ENCODE data around the gene KRT75.

The KRT75 gene

DNA sequence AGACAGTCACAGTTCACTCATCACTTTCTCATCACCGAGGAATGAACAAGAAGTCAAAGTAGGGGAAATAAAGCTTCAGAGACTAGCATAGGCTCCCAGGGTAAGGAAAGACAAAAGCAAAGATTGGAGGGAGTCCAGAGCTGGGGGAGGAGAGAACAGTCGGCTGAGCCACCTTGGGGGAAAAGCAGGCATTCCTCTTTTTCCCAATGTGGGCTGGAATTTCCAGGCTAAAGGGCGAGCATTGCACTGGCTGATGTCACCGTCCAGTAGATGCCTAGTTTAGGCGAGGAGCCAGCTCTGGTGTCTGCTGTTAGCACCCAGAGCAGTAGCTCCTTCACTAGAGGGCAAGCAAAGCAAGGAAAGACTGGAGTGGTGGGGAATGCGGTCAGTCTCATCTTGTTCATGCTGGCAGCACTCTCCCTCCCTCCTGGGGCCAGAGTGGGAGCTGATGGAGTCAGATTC lies 8.5 kb upstream of the KRT75 start:
- no peaks in the 10 kb centered on the region for H3K9me3 ChIP-seq
- no peak for DNase-seq
- TF ChIP-seq, protein P1, sequence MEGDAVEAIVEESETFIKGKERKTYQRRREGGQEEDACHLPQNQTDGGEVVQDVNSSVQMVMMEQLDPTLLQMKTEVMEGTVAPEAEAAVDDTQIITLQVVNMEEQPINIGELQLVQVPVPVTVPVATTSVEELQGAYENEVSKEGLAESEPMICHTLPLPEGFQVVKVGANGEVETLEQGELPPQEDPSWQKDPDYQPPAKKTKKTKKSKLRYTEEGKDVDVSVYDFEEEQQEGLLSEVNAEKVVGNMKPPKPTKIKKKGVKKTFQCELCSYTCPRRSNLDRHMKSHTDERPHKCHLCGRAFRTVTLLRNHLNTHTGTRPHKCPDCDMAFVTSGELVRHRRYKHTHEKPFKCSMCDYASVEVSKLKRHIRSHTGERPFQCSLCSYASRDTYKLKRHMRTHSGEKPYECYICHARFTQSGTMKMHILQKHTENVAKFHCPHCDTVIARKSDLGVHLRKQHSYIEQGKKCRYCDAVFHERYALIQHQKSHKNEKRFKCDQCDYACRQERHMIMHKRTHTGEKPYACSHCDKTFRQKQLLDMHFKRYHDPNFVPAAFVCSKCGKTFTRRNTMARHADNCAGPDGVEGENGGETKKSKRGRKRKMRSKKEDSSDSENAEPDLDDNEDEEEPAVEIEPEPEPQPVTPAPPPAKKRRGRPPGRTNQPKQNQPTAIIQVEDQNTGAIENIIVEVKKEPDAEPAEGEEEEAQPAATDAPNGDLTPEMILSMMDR (IDR thresholded peaks at IDR 0.05; ENCODE audit: low read depth, low read length) = no peak
- H3K27me3 ChIP-seq = peaks cover 15% of the 10 kb centered on the region
- no peak overlapping the region for H3K4me3 ChIP-seq (ENCODE audit: low read depth, low read length)
- H3K4me1 ChIP-seq = no peaks in the 10 kb centered on the region
- no peaks in the 10 kb centered on the region for H3K36me3 ChIP-seq

DNA sequence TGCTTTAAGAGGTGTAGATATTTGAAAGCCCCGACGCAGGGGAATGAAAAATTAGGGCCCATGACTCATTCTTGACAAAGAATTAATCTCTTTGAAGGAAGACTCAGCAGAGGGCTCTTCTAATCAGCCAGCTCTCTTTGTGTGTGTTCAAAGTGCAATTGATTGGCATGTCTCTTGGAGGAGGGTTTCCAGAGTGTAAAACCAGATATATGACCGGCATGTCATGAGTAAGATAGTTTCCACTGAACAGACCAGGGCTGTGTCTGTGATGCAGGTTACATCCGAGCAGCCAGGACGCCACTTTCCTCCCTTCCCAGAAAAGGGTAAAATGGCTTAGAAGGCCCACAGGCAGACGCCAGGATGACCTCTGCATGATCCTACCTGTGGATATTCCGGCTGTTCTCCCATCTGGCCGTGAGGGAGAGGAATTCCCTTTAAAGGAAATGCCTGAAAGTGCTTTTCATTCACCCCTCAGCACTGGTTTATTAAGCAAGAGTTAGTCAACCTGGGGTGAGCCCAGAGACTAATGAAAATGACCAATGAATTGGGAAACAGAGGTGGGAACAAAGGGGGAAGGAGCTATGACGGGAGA lies 7.2 kb upstream of the KRT75 start:
- no peaks in the 10 kb centered on the region for H3K4me1 ChIP-seq
- TF ChIP-seq, protein P1 (IDR thresholded peaks at IDR 0.05; ENCODE audit: low read depth, low read length) = no peak
- no peaks in the 10 kb centered on the region for H3K36me3 ChIP-seq
- H3K9me3 ChIP-seq = no peaks in the 10 kb centered on the region
- H3K27me3 ChIP-seq = peaks cover 15% of the 10 kb centered on the region
- no peak for DNase-seq
- H3K4me3 ChIP-seq (ENCODE audit: low read depth, low read length) = no peak overlapping the region

DNA sequence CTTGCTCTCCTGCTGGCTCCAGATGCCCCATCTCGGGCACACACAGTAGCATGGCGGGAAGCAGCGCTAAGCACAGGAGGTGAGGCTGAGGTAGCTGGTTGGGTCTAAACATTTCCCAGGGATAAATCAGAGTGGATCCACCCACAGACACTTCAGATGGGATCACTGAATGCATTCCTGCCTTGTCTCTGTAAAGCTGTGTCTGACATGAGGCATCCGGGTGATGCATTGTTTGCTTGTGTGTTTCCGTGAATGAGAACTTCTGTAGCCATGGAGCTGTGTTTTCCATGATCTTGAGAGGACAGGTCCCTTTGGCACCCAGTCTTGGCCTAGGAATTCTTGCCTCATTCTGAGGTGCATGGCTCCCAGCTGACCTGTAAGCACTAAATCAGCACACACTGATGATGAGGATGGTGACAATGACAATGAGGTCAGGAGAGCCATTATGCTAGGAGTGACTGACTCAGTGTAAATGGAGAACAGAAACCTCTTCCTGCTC lies 6.7 kb upstream of the KRT75 start:
- Histone ChIP-seq H3K4me3 (ENCODE audit: low read depth, low read length) (no peak overlapping the region), H3K4me1 (no peaks in the 10 kb centered on the region), H3K27me3 (peaks cover 15% of the 10 kb centered on the region), H3K36me3 (no peaks in the 10 kb centered on the region), H3K9me3 (no peaks in the 10 kb centered on the region)
- DNase-seq = no peak
- TF ChIP-seq, protein P1 (IDR thresholded peaks at IDR 0.05; ENCODE audit: low read depth, low read length) = no peak

DNA sequence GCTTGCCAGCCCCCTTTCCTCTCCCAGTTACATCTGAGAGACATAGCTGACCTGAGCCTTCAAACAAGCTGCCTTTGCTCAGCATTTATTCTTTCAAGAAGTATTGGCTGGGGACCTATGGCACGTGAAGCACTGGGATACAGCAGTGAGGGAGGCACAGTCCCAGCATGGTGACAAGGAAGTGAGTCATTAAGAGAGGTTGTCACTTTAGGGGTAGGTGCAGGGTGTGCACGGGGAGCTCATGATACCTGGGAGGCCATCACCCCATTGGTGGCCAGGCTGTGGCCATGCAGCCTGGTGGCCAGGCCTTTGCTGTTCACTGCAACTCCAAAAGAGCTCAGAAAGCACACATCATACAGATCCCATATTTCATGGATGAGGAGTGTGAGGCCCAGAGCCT lies 5.7 kb upstream of the KRT75 start:
- TF ChIP-seq, protein P1 (IDR thresholded peaks at IDR 0.05; ENCODE audit: low read depth, low read length) = no peak
- peaks cover 15% of the 10 kb centered on the region for H3K27me3 ChIP-seq
- H3K4me1 ChIP-seq = no peaks in the 10 kb centered on the region
- no peaks in the 10 kb centered on the region for H3K36me3 ChIP-seq
- DNase-seq = no peak
- no peak overlapping the region for H3K4me3 ChIP-seq (ENCODE audit: low read depth, low read length)
- H3K9me3 ChIP-seq = no peaks in the 10 kb centered on the region

DNA sequence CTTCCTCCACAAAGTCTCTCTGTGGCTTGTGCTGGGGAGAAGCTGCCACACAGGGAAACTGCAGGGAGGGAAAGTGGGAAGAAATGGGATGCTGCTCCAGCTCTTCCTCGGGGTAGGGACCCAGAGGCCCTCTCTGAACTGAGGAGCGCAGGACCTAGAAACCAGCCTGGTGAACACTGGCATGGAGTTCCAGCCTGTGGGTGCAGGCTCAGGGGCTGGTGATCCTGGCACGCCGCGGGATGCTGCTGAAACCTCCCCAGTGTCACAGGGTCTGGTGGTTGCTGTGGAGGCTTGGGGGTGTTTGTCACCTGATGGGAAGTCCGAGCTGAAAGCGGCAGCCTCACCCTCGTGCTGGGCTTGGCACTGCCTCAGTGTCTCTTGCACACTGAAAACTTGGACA lies 5.2 kb upstream of the KRT75 start:
- Histone ChIP-seq H3K4me1 (no peaks in the 10 kb centered on the region), H3K4me3 (ENCODE audit: low read depth, low read length) (no peak overlapping the region), H3K36me3 (no peaks in the 10 kb centered on the region), H3K9me3 (no peaks in the 10 kb centered on the region), H3K27me3 (peaks cover 17% of the 10 kb centered on the region)
- TF ChIP-seq, protein P1 (IDR thresholded peaks at IDR 0.05; ENCODE audit: low read depth, low read length) = no peak
- DNase-seq = no peak
